GM21786 (cell line): ENCODE results near the gene ITFG1.
"Not testable (repeated sequence)": the region's sequence is repeated elsewhere in the genome, so short reads cannot be mapped to it uniquely, and the experiment has no call there.

Experiments
- ATAC-seq: cut with Tn5 transposase; IDR thresholded peaks from one replicate; pipeline ENCODE4 v1.9.1; 2021; ENCODE audit not compliant: unreplicated experiment

ITFG1 gene

GRCh38 chr16:47475786-47476185, 14.9 kb upstream of the ITFG1 start:
- no peak for ATAC-seq

GRCh38 chr16:47473792-47474191, 12.9 kb upstream of the ITFG1 start:
- ATAC-seq: no peak

GRCh38 chr16:47473004-47473403, 12.1 kb upstream of the ITFG1 start:
- ATAC-seq: not testable (repeated sequence)

GRCh38 chr16:47470810-47471209, 9.9 kb upstream of the ITFG1 start:
- no peak for ATAC-seq

GRCh38 chr16:47470211-47470610, 9.3 kb upstream of the ITFG1 start:
- no peak for ATAC-seq

GRCh38 chr16:47469227-47469626, 8.4 kb upstream of the ITFG1 start:
- ATAC-seq: no peak

- not testable (repeated sequence) for ATAC-seq
Measured at GRCh38 chr16:47468070-47468689, 7.3 kb upstream of the ITFG1 start.

GRCh38 chr16:47467501-47467900, 6.6 kb upstream of the ITFG1 start:
- ATAC-seq: no peak

- ATAC-seq: no peak
Measured at GRCh38 chr16:47465919-47466630, 5.2 kb upstream of the ITFG1 start.

- no peak for ATAC-seq
Measured at GRCh38 chr16:47463771-47464624, 3.1 kb upstream of the ITFG1 start.

- no peak for ATAC-seq
Measured at GRCh38 chr16:47461598-47462266, 869 bp upstream of the ITFG1 start.

- no peak for ATAC-seq
Measured at GRCh38 chr16:47460359-47460710, 528 bp downstream of the ITFG1 start.

- no peak for ATAC-seq
Measured at GRCh38 chr16:47459603-47460002, 1.3 kb downstream of the ITFG1 start.

- ATAC-seq: no peak
Measured at GRCh38 chr16:47458331-47458730, 2.5 kb downstream of the ITFG1 start.

GRCh38 chr16:47449788-47450187, 11.1 kb downstream of the ITFG1 start:
- no peak for ATAC-seq

GRCh38 chr16:47448830-47449575, 11.9 kb downstream of the ITFG1 start:
- no peak for ATAC-seq

- no peak for ATAC-seq
Measured at GRCh38 chr16:47446431-47446830, 14.4 kb downstream of the ITFG1 start.

GRCh38 chr16:47442884-47443283, 18.0 kb downstream of the ITFG1 start:
- ATAC-seq: not testable (repeated sequence)

- ATAC-seq: not testable (repeated sequence)
Measured at GRCh38 chr16:47440066-47440465, 20.8 kb downstream of the ITFG1 start.

- ATAC-seq: not testable (repeated sequence)
Measured at GRCh38 chr16:47434274-47434673, 26.6 kb downstream of the ITFG1 start.

- no peak for ATAC-seq
Measured at GRCh38 chr16:47431960-47432359, 28.9 kb downstream of the ITFG1 start.
